VCaP (cell line): ENCODE results near the gene PROC.

Source experiments
- H3K27ac ChIP-seq: fragments of 450-650 bp; 2 replicates; pipeline ENCODE4 v1.5.1; 2017
- TF ChIP-seq, protein P1 (sequence below): fragments of 450-650 bp; conservative IDR thresholded peaks from 2 replicates; pipeline ENCODE4 v1.5.1; 2017; ENCODE audit warnings: mild to moderate bottlenecking, moderate library complexity

PROC gene

DNA sequence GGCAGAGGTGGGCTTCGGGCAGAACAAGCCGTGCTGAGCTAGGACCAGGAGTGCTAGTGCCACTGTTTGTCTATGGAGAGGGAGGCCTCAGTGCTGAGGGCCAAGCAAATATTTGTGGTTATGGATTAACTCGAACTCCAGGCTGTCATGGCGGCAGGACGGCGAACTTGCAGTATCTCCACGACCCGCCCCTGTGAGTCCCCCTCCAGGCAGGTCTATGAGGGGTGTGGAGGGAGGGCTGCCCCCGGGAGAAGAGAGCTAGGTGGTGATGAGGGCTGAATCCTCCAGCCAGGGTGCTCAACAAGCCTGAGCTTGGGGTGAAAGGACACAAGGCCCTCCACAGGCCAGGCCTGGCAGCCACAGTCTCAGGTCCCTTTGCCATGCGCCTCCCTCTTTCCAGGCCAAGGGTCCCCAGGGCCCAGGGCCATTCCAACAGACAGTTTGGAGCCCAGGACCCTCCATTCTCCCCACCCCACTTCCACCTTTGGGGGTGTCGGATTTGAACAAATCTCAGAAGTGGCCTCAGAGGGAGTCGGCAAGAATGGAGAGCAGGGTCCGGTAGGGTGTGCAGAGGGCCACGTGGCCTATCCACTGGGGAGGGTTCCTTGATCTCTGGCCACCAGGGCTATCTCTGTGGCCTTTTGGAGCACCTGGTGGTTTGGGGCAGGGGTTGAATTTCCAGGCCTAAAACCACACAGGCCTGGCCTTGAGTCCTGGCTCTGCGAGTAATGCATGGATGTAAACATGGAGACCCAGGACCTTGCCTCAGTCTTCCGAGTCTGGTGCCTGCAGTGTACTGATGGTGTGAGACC, at the start of gene PROC:
Gene PROC, plus strand, starts transcription at position 128 of the 812 bp plus-strand sequence. CDS start 1,516 bp downstream, outside the sequence.
- TF ChIP-seq, protein P1, sequence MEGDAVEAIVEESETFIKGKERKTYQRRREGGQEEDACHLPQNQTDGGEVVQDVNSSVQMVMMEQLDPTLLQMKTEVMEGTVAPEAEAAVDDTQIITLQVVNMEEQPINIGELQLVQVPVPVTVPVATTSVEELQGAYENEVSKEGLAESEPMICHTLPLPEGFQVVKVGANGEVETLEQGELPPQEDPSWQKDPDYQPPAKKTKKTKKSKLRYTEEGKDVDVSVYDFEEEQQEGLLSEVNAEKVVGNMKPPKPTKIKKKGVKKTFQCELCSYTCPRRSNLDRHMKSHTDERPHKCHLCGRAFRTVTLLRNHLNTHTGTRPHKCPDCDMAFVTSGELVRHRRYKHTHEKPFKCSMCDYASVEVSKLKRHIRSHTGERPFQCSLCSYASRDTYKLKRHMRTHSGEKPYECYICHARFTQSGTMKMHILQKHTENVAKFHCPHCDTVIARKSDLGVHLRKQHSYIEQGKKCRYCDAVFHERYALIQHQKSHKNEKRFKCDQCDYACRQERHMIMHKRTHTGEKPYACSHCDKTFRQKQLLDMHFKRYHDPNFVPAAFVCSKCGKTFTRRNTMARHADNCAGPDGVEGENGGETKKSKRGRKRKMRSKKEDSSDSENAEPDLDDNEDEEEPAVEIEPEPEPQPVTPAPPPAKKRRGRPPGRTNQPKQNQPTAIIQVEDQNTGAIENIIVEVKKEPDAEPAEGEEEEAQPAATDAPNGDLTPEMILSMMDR = no peak
- H3K27ac ChIP-seq = no peak within 1 kb of the TSS

DNA sequence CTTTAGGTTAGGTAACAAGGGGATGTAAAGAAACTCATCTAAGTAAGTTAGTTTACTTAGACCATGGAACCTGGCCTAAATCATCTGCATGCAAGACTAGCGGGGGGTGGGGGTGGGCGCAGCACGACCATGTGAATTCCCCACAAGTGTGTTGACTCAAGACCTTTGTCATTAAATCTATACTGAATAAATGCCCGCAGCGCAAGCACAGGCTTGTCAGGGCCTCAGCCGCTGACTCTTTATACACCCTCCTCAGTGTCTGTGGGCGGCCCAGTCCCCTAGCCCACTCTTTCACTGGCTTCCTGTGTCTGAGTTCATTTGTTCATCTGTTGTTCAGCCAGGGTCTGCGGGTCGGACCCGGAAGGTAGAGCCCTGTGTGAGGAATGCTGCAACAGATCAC, 48.2 kb upstream of the PROC start:
- no peak overlapping the region for H3K27ac ChIP-seq
- TF ChIP-seq, protein P1 = no peak

DNA sequence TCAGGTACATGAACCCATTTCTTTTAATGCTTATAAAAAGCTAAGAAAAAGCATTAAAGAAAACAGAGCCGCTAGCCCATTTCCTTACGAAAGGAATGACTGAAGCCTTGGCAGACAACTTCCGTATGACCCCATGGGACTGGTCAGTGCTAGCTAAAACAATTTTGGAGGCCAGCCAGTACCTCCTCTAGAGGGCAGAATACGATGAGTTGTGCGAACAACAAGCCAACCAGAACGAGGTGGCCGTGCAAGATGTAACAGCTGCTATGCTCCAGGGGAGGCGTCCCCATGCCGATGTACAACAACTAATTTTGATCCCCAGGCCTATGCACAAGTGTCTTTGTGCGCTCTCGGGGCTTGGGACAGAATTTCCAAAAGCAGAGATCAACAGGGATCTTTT, 47.2 kb upstream of the PROC start:
- no peak overlapping the region for H3K27ac ChIP-seq
- TF ChIP-seq, protein P1 = no peak

DNA sequence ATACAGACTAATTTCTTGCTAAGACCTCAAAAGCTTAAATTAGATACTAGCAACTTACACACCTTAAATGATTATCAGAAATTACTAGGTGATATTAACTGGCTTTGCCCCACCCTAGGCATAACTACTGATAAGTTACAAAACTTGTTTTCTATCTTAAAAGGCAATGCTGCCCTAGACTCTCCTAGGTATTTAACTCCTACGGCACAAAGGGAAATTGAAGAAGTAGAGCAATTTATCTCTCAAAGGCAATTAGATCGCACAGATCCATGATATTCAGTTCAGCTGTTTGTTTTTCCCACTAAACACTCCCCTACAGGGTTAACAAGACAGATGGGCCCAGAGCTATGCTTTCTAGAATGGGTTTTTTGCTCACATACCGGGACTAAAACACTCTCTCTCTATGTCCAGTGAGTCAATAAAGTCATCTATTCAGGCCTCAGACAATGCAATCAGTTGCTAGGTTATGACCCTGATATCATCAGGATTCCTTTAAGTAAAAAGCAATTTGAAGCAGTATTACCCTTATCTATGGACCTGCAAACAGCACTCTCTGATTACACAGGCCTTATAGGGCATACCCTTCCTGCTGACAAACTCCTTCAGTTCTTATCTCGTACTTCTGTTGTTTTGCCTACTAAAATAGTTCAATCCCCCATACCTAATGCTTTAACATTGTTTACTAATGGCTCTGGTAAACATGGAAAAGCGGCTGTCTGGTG, 44.7 kb upstream of the PROC start:
- no peak overlapping the region for H3K27ac ChIP-seq
- TF ChIP-seq, protein P1 = no peak

DNA sequence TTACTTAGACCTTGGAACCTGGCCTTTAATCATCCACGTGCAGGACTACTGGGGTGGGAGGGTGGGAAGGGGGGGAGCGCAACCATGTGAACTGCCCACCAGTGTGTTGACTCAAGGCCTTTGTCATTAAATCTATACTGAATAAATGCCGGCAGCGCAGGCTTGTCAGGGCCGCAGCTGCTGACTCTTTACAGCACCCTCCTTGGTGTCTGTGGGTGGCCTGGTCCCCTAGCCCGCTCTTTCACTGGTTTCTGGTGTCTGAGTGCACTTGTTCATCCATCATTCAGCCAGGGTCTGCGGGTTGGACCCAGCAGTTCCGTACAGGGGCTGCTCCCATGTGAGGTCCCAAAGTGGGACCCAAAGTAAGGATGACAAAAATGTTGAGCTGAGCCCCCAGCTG, 42.0 kb upstream of the PROC start:
- TF ChIP-seq, protein P1 = no peak
- H3K27ac ChIP-seq = no peak overlapping the region

DNA sequence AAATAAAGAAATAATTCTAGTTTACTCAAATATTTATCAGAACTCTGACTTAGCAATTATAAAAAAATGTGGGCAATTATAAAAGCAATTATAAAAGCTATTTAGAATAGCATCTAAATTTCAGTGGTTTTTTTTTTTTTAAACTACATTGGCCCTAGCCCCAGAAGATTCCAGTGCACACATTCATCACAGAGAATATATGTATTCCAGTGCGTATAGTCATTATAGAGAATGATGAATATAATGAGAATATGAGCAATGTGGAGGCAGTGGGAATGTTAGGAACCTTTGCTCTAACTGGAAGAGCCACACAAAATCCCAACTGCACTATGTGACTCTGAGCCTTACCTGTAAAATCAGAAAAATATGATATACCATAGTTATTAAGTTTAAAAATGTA, 41.0 kb upstream of the PROC start:
- TF ChIP-seq, protein P1 = no peak
- no peak overlapping the region for H3K27ac ChIP-seq

DNA sequence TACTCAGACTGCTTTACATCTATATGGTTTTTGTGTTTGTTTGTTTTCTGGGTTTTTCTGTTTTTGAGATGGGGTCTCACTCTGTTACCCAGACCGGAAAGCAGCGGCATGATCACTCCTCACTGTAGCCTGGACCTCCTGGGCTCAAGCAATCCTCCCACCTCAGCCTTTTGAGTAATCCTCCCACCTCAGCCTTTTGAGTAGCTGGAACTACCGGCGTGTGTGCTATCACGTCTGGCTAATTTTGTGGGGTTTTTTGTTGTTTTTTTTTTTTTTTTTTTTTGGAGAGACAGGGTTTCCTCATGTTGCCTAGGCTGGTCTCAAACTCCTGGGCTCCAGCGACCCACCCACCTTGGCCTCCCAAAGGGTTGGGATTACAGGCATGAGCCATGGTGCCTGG, 39.5 kb upstream of the PROC start:
- H3K27ac ChIP-seq = no peak overlapping the region
- TF ChIP-seq, protein P1 = no peak
